ENCODE measurements around the gene WDR62.
"Not testable (repeated sequence)": the region's sequence is repeated elsewhere in the genome, so short reads cannot be mapped to it uniquely, and the experiment has no call there.

Gene WDR62

GRCh38 chr19:36112678-36113077, 58.0 kb downstream of the WDR62 start:
- no peak for DNase-seq (ENCODE audit: low read depth)

DNA sequence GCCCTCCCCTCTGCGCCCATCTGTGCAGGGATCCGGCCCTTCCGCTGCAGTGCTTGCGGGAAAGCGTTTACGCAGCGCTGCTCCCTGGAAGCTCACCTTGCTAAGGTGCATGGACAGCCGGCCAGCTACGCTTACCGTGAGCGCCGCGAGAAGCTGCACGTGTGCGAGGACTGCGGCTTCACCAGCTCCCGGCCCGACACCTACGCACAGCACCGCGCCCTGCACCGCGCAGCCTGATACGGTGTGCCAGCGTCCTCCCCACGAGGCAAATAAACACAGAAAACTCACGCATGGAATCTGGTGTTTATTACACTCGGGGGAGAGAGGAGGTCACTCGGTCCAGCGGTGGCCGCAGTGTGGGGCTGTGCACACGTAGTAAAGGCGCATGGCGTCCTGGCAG, 58.7 kb downstream of the WDR62 start:
- DNase-seq (ENCODE audit: low read depth): no peak

GRCh38 chr19:36113894-36114720, 59.4 kb downstream of the WDR62 start:
- DNase-seq (ENCODE audit: low read depth): no peak

DNA sequence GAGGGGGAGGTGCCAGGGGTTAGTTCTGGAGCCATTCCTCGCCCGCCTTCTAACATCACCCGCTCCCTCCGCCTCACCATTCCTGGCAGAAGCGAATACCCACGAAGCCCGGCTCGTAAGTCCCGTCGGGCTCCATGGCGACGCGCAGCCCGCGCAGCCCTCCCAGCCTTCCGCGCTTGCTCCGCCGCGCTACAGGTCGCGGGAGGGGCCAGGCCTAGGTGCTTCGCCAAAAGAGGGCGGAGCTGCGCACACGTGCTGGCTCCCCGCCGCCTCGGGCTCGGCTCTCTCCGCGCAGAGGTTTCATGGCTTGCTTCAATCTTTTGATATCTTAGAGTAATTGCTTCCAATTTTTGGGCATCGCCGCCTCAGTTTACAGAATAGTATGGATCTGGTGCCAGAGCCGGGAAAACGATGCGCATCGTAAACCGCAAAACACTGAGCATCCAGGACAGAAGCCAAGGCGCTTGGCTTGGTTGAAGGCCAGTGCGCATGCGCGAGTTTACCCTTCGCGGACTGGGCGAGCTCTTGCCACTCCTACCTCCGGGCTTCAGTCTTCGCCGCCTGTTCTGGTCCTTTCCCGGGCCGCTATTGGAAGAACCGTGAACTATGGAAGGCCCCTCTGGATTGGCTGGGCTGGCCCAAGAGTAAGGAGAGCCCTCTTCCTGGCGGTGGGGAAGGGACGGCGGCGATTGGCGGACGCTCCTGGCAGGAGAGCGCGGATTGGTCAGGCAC, 60.2 kb downstream of the WDR62 start, which contains the start of gene POLR2I:
POLR2I (minus strand) TSS at position 155 of the 732 bp plus-strand sequence; CDS start at position 136, 19 bp downstream.
- DNase-seq (ENCODE audit: low read depth): peak; percentile 100

DNA sequence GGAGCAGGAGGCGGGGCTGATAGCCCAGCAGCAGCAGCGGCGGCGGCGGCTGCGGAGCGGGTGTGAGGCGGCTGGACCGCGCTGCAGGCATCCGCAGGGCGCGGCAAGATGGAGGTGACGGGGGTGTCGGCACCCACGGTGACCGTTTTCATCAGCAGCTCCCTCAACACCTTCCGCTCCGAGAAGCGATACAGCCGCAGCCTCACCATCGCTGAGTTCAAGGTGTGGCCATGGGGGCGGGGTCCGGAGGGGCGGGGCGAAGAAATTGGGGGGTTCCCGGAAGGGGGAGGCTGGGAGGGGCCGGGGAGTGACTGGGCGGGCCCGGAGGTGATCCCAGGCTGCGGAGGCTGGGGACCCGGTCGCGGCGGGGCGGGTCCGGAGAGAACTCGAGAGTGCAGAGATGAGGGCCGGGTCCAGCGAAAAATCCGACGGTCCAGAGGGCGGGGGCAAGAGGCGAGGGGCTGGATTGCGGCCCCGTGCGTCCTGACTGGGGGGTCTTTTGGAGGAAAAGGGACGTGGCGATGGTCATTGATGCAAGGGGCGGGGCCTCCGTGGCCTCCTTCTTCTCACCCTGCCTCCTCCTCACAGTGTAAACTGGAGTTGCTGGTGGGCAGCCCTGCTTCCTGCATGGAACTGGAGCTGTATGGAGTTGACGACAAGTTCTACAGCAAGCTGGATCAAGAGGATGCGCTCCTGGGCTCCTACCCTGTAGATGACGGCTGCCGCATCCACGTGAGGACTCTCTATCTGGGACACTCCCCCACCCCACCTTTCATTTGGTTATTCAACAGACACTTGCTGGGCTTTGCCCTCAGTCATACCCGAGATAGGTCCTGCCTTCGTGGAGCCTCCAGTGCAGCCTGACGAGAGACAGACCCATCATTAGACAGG, 61.0 kb downstream of the WDR62 start, which contains the start of gene TBCB:
TBCB (plus strand) TSS at position 16 of the 891 bp plus-strand sequence; CDS start at position 109, 93 bp downstream.
- no peak for DNase-seq (ENCODE audit: low read depth)

DNA sequence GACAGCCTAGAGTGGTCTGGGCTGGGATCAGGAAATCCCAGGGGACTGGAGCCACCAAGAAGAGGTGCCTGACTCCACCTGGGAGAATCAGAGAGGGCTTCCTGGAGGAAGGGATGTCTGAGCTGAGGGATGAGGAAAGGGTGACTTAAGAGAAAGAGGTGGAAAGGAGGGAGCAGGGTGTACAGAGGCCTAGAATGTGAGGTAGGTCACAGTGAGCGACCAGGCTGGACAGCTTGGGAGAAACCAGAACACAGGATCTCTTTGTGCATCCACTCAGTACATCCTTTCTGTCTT, 61.6 kb downstream of the WDR62 start:
- DNase-seq (ENCODE audit: low read depth): no peak

DNA sequence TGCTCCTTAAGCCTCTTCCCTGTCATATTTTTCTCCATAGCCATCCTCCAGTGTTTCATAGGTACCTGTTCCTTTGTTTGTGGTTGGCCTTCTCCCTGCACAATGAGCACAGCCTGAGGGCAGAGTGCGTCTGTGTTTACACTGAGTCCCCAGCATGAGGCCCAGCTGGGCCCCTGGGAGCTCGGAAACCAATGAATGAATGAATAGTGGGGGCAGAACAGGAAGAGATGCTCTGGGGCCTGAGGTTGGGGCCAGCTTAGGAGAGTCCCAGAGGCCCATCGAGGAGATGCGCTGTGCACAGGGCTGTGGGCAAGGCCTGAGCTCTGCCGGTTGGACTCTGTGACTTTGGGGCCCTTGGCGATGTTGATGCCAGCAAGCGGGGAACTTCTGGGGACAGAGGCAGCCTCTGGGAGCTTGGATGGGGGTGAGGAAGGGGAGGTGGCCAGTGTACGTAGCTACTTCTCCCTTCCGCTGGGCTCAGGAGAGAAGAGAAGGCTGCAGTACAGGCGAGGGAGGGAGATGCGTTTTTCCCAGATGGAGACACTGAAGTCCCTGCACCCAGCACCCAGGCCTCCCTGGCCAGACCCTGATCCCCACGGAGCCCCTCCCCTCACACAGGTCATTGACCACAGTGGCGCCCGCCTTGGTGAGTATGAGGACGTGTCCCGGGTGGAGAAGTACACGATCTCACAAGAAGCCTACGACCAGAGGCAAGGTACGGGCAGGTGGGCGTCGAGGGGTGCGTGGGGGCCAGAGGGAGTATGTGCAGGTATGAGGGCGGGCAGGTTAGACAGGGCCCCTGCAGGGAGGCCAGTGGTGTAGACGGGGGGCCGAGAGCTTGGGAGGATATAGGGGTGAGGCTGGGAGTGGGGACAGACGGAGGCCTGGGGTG, 65.6 kb downstream of the WDR62 start:
- no peak for DNase-seq (ENCODE audit: low read depth)

DNA sequence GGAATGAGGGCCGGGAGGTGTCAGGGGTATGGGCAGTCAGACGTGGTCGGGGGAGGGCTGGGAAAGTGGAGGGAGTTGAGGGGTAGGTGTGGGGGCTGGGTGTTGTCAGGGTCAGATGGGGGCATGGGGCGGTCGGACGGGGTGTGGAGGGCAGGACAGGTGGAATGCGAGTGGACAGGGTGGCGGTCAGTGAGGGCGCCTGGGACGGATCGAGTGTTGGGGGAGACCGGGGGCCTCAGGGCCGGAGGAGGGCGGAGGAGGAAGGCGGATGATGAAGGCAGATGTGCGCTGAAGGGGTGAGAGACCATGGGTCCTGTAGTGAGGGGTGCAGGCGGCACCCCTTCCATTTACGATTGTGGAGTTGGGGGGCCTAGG, 66.3 kb downstream of the WDR62 start:
- no peak for DNase-seq (ENCODE audit: low read depth)

- DNase-seq (ENCODE audit: low read depth): no peak
Measured at GRCh38 chr19:36121486-36122124, 66.9 kb downstream of the WDR62 start.

GRCh38 chr19:36125557-36125956, 70.9 kb downstream of the WDR62 start:
- no peak for DNase-seq (ENCODE audit: low read depth)

DNA sequence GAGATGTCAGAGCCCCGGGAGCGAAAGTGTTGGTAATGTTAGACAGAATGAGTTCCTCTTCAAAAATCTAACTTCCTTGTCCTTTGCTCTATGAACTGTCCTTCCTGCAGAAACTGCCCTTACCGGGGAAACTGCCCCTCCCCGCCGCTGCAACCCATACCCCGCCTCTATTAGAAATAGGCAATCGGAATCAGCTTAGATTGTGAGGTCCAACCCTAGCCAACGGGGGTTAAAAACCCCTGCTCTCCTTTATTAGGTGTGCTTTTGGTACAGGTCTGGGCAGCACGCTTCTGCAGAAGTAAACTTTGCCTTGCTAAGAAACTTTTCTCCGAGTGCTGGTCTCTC, 73.7 kb downstream of the WDR62 start:
- DNase-seq (ENCODE audit: low read depth): no peak

DNA sequence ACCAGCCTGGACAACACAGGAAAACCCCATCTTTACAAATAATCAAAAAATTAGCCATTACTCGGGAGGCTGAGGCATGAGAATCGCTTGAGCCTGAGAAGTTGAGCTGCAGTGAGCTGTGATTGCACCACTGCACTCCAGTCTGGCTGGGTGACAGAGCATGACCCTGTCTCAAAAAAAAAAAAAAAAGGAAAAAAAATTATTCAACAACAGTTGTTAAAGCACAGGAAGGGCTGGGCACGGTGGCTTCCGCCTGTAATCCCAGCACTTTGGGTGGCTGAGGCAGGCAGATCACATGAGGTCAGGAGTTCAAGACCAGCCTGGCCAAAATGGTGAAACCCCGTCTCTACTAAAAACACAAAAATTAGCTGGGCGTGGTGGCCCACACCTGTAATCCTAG, 76.5 kb downstream of the WDR62 start:
- DNase-seq (ENCODE audit: low read depth): not testable (repeated sequence)

DNA sequence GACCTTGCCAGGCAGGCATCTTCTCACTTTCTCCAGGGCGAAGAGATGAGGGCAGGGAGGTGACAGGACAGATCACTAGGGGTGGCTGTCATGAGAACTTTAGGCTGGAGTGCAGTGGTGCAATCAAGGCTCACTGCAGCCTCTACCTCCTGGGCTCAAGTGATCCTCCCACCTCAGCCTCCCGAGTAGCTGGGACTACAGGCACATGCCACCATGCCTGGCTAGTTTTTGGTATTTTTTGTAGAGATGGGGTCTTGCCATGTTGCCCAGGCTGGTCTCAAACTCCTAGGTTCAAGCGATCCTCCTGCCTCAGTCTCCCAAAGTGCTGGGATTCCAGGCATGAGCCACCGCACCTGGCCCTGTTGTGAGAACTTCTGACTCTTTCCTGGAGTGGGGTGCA, 80.2 kb downstream of the WDR62 start:
- DNase-seq (ENCODE audit: low read depth): not testable (repeated sequence)

DNA sequence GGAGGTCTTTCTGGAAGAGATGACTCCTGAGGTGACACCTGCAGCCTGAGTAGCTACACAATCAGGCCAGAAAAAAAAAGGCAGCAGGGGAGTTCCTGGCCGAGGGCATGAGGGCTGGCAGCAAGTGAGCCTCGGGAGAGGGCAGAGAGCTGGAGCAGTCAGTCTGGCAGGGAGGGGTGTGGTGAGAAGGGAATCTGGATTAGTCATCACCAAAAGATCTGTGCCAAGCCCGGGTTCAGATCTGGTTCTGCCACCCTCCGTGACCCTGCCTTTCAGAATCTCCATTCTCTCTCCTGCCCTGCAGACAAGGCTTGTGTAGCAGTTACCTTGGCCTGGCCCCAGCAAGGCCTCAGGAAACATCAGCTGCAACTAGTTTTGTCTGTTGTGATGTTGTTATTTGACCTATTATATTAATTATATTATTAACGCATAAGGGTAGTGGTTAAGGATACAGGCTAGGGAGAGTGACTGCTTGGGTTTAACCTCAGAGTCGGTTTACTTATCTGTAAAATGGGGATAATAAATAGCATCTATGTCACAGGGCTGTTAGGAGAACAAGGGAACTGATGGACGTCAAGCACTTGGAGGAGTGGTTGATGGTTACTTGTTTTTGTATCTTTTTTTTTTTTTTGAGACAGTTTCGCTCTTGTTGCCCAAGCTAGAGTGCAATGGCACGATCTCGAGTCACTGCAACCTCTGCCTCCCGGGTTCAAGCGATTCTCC, 82.4 kb downstream of the WDR62 start:
- peak; percentile 63 for DNase-seq (ENCODE audit: low read depth)

- no peak for DNase-seq (ENCODE audit: low read depth)
Measured at GRCh38 chr19:36139120-36139472, 84.4 kb downstream of the WDR62 start.

- peak; percentile 95 for DNase-seq (ENCODE audit: low read depth)
Measured at GRCh38 chr19:36139473-36140303, 85.0 kb downstream of the WDR62 start, which contains the start of gene CAPNS1. Gene CAPNS1, plus strand, starts transcription at chr19:36140066. Its CDS starts 946 bp downstream, at chr19:36141012.

DNA sequence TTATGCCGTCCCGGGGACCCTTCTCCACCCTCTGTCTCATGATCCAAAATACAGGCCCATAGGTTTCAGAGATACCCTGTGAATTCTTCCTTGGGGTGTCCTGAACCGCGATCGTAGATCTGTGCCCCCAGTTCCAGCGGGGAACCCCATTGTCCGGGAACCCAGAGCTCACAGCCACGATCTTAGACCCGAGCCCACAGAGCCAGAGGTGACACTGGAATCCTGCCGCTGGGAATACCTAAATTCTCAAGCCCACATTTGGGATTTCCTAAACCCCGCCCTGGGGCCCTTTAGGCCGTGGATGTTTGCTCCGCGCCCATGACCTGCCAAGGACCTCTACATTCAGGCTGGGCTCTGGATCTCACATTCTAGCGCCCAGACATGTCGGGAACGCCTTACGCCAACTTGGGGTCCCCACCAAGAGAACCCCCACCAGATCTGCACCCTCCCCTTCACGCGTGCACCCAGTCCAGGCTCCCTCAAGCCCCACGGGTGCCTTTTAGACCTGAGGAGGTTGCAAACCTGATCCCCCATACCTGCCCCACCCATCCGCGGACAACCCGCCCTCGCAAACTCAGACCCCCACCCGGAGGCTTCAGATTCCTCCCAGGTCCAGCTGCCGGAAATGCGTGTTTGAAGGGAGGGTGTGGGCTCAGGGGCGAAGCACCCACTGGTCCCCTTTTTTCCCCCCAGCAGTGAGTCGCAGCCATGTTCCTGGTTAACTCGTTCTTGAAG, 85.8 kb downstream of the WDR62 start:
- no peak for DNase-seq (ENCODE audit: low read depth)
